Measurements from ENCODE around the gene EPHA3. TPM values are rescaled to one million over a fixed set of nuclear protein-coding genes. Genes with fewer than 3 reads are reported as not detected.

The EPHA3 gene
- total RNA-seq, 1 donor from 2014 or later: 0.45 TPM

DNA sequence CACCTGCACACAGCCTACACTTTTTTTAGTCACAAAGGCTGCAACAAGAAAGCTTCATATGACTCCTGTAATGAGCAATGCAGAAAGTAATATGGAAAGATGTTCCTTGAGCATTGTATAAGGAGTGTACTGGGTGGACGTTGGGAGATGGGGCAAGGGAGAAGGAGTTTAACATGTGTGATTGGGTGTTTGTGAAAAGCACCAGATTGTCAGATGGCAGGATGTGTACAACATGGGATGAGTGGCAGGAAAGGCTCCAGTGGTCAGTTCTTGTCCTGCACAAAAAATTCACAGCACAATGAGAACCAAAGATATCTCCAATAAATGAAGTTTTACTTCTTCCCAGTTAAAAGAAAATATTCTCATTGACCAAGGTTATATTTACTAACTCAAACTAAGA lies 255.1 kb downstream of the EPHA3 start:
- no peak for DNase-seq (ENCODE audit: low read depth)

DNA sequence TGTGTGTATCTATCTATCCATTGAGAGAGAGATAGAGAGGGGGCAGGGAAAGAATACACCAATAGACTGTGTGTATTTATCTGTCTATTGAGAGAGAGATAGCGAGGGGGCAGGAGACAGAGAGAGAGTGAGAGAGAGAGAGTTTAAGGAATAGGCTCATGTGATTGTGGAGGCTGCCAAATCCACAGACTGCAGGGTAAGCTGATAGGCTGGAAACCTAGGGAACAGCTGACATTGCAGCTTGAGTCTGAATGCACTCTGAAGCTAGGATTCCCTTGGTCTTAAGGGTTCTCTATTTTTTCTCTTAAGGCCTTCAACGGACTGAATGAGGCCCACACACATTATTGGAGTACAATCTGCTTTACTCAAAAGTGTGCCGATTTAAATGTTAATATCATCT lies 255.8 kb downstream of the EPHA3 start:
- no peak for DNase-seq (ENCODE audit: low read depth)

DNA sequence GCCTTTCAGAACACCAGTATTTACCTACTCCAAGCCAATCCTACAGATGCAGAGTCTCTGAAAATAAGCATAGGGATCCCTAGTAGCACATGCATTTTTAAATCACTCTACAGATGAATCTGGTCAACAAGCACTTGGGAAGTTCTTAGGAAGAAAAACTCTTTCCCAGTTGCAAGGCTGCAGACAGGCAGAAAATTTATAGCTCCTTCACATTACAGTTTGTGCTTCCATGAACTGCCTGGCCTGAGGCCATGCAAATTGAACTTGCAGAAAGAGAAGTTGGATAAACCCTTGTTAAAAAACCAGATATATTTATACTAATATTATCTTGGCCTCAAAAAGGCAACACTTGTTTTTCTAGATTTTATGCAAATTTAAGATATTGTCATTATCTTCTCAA lies 256.9 kb downstream of the EPHA3 start:
- no peak for DNase-seq (ENCODE audit: low read depth)

- no peak for DNase-seq (ENCODE audit: low read depth)
Observed at GRCh38 chr3:89367166-89367565, 259.7 kb downstream of the EPHA3 start.

GRCh38 chr3:89368846-89369245 lies 261.4 kb downstream of the EPHA3 start:
- peak; percentile 12 for DNase-seq (ENCODE audit: low read depth)

DNA sequence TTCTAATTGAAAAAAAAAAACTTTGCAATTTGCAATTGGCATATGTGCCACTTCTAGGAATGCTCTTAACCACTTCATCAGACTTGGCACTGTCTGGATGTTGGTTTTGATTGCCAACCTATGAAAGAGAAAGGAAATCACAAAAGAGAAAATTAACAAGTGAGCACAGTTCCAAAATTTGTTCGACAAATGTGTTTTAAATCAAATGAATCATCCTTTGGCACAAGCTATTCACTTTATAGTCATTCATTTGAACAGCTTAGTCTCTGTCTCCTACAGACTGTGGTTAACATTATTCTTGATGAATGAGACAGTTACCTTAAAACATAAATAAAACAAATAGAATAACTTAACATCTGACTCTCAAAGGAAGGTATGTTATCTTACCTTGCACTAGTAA lies 265.0 kb downstream of the EPHA3 start:
- DNase-seq (ENCODE audit: low read depth): no peak

DNA sequence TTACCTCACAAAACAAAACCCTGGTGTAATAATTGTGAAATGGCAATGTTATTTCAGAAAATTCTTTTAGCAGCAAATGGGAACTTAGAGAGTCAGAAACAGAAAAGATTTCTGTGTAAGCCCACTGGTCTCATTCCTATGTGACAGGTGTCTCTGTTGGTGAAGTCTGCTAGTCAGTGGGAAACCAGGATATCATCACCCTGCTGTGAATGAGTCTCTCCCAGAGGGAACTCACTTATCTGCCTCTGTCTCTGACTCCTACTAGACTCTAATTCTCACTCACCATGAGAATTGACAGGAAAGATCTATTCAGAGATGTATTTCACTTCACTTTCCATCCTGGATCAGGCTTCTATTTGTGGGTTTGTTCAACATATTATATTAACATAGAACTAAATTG lies 266.0 kb downstream of the EPHA3 start:
- no peak for DNase-seq (ENCODE audit: low read depth)

- DNase-seq (ENCODE audit: low read depth): no peak
Observed at GRCh38 chr3:89375451-89375850, 268.0 kb downstream of the EPHA3 start.

- peak; percentile 1 for DNase-seq (ENCODE audit: low read depth)
Observed at GRCh38 chr3:89380016-89380415, 272.6 kb downstream of the EPHA3 start.

DNA sequence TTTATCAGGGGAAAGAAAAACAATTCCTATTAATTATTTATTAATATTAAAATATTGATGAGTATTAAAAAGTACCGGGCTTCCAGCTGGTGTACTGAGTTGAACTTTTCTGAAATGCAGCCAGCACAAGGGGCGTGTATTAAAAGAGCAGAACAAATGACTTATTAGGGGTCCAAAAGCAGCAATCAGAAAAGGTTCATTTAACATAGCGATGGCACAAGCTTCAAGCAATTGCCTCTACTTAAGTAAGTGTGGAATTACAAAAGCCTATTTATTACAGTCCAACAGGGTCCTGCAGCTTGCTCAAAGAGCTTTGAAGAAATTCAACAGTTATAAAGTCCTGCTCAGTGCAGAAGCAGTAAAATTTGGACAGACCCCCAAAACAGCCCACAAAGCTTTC lies 285.6 kb downstream of the EPHA3 start:
- DNase-seq (ENCODE audit: low read depth): no peak

DNA sequence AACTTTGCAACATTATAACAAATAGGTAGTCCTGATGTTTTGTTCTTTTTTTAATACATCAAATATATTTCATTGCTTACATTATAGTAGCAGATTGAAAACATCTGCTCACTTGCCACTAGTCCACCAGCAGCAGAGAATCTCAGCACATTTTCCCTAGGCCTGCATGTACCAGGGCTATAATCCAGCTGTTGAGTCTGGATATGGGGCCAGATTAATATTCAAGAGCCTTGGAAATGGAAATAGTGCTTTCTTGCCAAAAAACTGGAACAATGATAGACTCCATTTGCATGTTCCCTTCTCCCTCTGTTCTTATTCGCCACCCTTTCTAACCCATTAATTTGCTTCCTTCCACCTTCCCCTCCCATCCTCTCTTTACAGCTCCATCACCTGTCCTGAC lies 288.0 kb downstream of the EPHA3 start:
- DNase-seq (ENCODE audit: low read depth): no peak

DNA sequence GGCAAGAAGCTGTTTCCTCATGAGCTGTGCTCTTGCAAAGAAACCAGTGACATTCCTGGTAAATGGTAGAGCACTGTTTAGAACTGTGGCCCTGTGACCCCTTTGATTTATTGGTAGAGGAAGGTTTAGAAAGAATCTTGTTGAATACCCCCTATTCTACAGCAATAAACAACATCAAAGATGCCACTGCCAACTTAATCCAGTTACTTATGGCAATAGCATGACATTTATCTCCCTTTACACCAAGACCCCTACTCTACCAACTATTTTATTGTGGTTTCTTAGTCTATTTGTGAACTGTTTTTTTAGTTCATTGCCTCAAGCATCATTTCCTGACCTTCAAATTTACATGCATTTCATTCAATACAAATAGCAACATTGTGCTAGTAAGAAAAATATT lies 288.6 kb downstream of the EPHA3 start:
- DNase-seq (ENCODE audit: low read depth): no peak

- no peak for DNase-seq (ENCODE audit: low read depth)
Observed at GRCh38 chr3:89402051-89402450, 294.6 kb downstream of the EPHA3 start.

- DNase-seq (ENCODE audit: low read depth): no peak
Observed at GRCh38 chr3:89405176-89405575, 297.8 kb downstream of the EPHA3 start.

- DNase-seq (ENCODE audit: low read depth): no peak
Observed at GRCh38 chr3:89405593-89405992, 298.2 kb downstream of the EPHA3 start.

GRCh38 chr3:89411201-89411600 lies 303.8 kb downstream of the EPHA3 start:
- DNase-seq (ENCODE audit: low read depth): no peak

DNA sequence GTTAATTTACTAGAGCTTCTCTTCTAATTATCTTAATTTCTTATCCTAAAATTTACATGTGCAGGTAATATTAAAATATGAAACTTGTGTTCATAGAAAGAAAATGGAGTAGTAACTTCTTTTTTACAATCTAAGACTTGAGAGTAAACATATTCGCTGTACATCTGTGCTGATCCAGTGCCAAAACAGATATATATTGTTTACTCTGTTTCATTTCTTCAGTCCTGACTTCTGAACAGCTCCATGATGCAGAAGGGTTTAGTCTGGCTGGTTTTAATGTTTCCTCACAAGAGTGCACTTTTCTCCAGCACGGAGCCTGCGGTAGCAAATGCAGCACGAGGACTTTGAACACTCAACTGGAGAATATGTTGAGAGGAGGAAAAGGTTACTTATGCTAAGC lies 306.8 kb downstream of the EPHA3 start:
- no peak for DNase-seq (ENCODE audit: low read depth)

DNA sequence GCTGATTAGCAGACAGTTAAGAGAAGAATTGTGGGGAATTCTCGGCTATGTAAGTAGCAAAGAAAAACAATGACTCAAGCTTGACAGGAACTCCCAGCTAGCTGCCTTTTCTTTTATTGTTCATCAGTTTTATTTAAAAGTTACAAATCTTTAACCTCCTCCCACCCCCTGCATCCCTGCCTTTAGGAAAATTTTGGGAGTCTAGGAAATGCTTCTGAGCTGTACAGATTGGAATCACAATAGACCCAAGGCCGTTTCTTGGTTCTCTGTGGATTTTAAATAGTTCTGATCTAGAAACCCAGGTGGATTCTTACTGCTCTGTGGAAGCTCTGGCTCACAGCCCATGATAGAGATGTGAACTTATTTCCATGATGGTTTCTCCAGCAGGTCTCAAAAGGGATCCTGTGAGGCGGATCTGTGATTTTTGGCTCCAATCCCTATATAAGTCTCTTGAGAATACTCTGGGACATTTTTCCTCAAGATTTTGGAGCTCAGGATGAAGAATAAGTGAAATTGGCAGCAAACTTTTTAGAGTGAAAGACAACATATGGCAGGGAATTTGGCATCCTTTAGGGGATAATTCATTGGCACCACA lies 312.3 kb downstream of the EPHA3 start:
- DNase-seq (ENCODE audit: low read depth): peak; percentile 6

DNA sequence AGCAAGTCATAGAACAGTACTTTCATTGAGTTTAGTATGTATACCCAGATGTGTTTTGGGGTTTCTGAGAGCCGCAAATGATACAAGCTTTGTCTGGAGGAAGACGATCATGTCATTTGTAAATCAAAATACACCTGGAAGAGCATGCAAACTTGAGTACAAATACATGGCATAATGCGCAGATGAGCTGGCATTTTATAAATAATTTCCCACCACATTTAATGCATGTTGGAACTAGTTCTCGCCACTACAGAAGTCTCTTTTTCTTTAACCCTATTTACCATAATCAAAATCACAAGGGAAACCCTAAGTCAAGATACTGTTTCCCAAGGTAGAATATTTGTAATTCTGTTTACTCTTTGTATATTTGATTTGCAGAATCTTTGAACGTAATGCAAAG lies 318.6 kb downstream of the EPHA3 start:
- no peak for DNase-seq (ENCODE audit: low read depth)

DNA sequence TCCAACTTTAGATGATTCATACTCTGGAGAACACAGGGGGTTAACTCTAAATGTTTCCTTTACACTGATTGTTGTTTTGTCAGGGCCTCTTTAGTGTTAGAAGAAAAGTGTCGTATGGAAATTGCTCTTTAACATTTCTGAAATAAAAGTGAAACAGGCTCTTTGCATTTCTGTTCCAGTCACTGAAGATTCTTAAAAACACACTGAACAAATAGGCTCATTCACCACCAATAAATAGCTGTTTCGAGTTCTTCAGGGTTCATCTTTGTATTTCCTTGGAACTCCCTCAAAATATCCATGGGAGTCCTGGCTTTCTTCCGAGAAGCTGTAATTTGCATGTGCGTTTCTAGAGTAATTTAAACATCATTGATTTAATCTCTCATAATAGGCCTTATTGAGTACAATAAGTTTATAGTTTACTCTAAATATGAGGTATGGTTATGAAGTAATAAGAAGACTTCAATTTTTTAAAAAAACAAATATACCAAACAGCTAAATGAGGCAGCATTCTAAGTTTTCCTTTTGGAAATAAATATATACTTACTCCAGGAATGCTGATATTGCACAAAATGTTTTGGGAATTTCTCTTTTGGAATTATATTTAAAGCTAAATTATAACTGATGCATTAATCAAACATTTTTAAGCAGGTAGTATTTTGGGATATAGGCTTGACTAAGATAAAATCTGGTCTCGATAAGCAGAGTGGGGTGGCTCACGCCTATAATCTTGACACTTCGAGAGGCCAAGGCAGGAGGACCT lies 327.4 kb downstream of the EPHA3 start:
- DNase-seq (ENCODE audit: low read depth): no peak

DNA sequence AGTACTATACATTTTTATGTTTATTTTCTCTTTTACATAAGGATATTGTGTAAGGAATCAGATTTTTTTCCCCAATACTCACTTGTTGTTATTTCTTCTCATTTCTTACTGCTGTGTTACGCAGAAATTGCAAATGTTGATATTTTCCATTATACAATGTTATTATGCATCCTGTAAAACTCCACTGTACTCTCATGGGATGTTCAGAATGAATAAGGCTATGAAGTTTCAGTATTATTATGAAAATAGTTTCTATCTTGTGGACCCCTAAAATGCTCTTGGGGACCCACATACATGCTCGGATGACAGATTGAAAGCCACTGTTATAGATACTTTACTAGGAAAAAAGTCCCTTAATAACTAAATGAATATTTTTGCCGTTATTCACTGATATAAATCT lies 329.4 kb downstream of the EPHA3 start:
- no peak for DNase-seq (ENCODE audit: low read depth)

- no peak for DNase-seq (ENCODE audit: low read depth)
Observed at GRCh38 chr3:89440386-89440785, 333.0 kb downstream of the EPHA3 start.

GRCh38 chr3:89441141-89441540 lies 333.7 kb downstream of the EPHA3 start:
- no peak for DNase-seq (ENCODE audit: low read depth)

- DNase-seq (ENCODE audit: low read depth): no peak
Observed at GRCh38 chr3:89446593-89446992, 339.2 kb downstream of the EPHA3 start.

Measured in renal cortical epithelial cell (primary cell).